Measurements from ENCODE around the gene NTN5. TPM values are rescaled to one million over a fixed set of nuclear protein-coding genes. Genes with fewer than 3 reads are reported as not detected.

NTN5 gene
- total and polyA plus RNA-seq, 10 of the 15 experiments (the other 5 are each of a cell fraction or from before 2014, with no cell fraction given): 0.07 to 0.22 TPM; not detected in 8

DNA sequence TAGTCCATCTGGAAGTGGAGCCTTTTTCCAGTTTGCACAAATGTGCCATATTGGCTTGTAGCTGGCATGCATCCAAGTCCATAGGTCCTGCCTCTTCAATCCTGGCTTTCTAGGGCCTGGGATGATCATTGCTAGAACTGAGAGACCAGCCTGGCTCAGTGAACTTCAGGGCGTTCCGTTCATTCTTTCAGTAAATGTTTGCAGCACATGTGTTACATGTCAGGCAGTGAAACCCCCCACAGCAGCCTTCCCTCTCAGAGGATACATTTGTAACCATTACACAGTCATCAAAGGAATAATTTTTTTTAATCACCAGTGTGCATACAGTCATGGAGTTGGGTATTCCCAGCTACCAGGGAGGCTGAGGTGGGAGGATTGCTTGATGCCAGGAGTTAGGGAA, 32.6 kb upstream of the NTN5 start (continued):
- TF ChIP-seq, protein P1, sequence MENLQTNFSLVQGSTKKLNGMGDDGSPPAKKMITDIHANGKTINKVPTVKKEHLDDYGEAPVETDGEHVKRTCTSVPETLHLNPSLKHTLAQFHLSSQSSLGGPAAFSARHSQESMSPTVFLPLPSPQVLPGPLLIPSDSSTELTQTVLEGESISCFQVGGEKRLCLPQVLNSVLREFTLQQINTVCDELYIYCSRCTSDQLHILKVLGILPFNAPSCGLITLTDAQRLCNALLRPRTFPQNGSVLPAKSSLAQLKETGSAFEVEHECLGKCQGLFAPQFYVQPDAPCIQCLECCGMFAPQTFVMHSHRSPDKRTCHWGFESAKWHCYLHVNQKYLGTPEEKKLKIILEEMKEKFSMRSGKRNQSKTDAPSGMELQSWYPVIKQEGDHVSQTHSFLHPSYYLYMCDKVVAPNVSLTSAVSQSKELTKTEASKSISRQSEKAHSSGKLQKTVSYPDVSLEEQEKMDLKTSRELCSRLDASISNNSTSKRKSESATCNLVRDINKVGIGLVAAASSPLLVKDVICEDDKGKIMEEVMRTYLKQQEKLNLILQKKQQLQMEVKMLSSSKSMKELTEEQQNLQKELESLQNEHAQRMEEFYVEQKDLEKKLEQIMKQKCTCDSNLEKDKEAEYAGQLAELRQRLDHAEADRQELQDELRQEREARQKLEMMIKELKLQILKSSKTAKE (IDR thresholded peaks at IDR 0.05; ENCODE audit: low read depth, poor library complexity, severe bottlenecking): no peak

DNA sequence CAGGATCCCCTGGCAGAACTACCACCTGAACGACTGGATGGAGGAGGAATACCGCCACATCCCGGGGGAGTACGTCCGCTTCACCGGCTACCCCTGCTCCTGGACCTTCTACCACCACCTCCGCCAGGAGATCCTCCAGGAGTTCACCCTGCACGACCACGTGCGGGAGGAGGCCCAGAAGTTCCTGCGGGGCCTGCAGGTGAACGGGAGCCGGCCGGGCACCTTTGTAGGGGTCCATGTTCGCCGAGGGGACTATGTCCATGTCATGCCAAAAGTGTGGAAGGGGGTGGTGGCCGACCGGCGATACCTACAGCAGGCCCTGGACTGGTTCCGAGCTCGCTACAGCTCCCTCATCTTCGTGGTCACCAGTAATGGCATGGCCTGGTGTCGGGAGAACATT, 30.5 kb upstream of the NTN5 start:
- Histone ChIP-seq H3K36me3 (ENCODE audit: control insufficient read depth in 2 of 2, insufficient read depth in 2 of 2, low read length in 1 of 2) (no peaks in the 10 kb centered on the region), H3K9ac (ENCODE audit: control insufficient read depth, insufficient read depth, low read length) (no peak overlapping the region), H4K20me1 (ENCODE audit: control insufficient read depth, insufficient read depth) (no peaks in the 10 kb centered on the region), H3K79me2 (ENCODE audit: control insufficient read depth, insufficient read depth, low read length) (no peaks in the 10 kb centered on the region), H2AFZ (ENCODE audit: control insufficient read depth, low read depth, low read length) (no peak overlapping the region), H3K4me2 (ENCODE audit: control insufficient read depth, insufficient read depth) (no peak overlapping the region), H3K4me1 (ENCODE audit: control insufficient read depth, insufficient read depth, low read length) (no peaks in the 10 kb centered on the region), H3K27me3 (replicated peaks in 1 of 2; ENCODE audit: control insufficient read depth in 2 of 2, insufficient read depth in 2 of 2, low read length in 1 of 2) (no peaks in the 10 kb centered on the region), H3K4me3 (no peak overlapping the region), H3K9me3 (replicated peaks; ENCODE audit: control insufficient read depth, insufficient read depth, low read length) (no peaks in the 10 kb centered on the region), H3K27ac (ENCODE audit: control insufficient read depth, insufficient read depth) (no peak overlapping the region)
- no peak for FAIRE-seq
- no peak for ATAC-seq
- RAD21 ChIA-PET (ENCODE audit: unreplicated experiment): interaction anchor here (0.5 kb wide), 1 partner anchor 416 kb away, joined by 3 read pairs; no protein-coding TSS in a partner anchor
- SMC1A ChIA-PET (ENCODE audit: uncharacterized antibody, unreplicated experiment): no interaction called here
- intact Hi-C loops (cut with micrococcal nuclease; ENCODE audit: unreplicated experiment): no loop called here
- BruUV-seq (replicated peaks): no TSS peak
- WGBS (ENCODE audit: insufficient coverage, insufficient replicate concordance, low lambda C conversion rate, missing lambda C conversion rate): 73% methylated on average over 23 of the region's 23 CpGs
- TF ChIP-seq BCL11A (IDR thresholded peaks at IDR 0.05; ENCODE audit: low read depth, low read length) (no peak), POU2F2 (IDR thresholded peaks at IDR 0.05; ENCODE audit: borderline replicate concordance, low read depth, low read length) (no peak), EP300 (IDR thresholded peaks at IDR 0.05; ENCODE audit: borderline replicate concordance in 1 of 2, control insufficient read depth in 1 of 2, low read depth in 2 of 2, low read length in 2 of 2) (no peak), SMAD5 (IDR thresholded peaks at IDR 0.05; ENCODE audit: low read depth) (no peak), MTA3 (IDR thresholded peaks at IDR 0.05; ENCODE audit: borderline replicate concordance, low read length) (no peak), SIX5 (IDR thresholded peaks at IDR 0.05; ENCODE audit: low read depth, low read length, severe bottlenecking) (no peak)
- TF ChIP-seq, protein P2, sequence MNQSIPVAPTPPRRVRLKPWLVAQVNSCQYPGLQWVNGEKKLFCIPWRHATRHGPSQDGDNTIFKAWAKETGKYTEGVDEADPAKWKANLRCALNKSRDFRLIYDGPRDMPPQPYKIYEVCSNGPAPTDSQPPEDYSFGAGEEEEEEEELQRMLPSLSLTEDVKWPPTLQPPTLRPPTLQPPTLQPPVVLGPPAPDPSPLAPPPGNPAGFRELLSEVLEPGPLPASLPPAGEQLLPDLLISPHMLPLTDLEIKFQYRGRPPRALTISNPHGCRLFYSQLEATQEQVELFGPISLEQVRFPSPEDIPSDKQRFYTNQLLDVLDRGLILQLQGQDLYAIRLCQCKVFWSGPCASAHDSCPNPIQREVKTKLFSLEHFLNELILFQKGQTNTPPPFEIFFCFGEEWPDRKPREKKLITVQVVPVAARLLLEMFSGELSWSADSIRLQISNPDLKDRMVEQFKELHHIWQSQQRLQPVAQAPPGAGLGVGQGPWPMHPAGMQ (IDR thresholded peaks at IDR 0.05; ENCODE audit: borderline replicate concordance): no peak
- CTCF ChIA-PET: no interaction called here
- DNase-seq (ENCODE audit: low read depth, low spot score): no peak
- in situ Hi-C loops (cut with MboI): no loop called here
- POLR2A ChIA-PET: no interaction called here

All from GM12878 (cell line).